ENCODE measurements around the gene PLCG1.

PLCG1 gene

GRCh38 chr20:41165001-41165882, 27.9 kb downstream of the PLCG1 start:
- TF ChIP-seq, protein P1, sequence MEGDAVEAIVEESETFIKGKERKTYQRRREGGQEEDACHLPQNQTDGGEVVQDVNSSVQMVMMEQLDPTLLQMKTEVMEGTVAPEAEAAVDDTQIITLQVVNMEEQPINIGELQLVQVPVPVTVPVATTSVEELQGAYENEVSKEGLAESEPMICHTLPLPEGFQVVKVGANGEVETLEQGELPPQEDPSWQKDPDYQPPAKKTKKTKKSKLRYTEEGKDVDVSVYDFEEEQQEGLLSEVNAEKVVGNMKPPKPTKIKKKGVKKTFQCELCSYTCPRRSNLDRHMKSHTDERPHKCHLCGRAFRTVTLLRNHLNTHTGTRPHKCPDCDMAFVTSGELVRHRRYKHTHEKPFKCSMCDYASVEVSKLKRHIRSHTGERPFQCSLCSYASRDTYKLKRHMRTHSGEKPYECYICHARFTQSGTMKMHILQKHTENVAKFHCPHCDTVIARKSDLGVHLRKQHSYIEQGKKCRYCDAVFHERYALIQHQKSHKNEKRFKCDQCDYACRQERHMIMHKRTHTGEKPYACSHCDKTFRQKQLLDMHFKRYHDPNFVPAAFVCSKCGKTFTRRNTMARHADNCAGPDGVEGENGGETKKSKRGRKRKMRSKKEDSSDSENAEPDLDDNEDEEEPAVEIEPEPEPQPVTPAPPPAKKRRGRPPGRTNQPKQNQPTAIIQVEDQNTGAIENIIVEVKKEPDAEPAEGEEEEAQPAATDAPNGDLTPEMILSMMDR (IDR thresholded peaks at IDR 0.05; ENCODE audit: borderline replicate concordance, control extremely low read depth, extremely low read depth, insufficient read depth, missing control alignments) = no peak
- in situ Hi-C loops (cut with MboI; ENCODE audit: low sequenced_read_pairs, unreplicated experiment) = no loop called here
- no peak for DNase-seq (ENCODE audit: low spot score)

DNA sequence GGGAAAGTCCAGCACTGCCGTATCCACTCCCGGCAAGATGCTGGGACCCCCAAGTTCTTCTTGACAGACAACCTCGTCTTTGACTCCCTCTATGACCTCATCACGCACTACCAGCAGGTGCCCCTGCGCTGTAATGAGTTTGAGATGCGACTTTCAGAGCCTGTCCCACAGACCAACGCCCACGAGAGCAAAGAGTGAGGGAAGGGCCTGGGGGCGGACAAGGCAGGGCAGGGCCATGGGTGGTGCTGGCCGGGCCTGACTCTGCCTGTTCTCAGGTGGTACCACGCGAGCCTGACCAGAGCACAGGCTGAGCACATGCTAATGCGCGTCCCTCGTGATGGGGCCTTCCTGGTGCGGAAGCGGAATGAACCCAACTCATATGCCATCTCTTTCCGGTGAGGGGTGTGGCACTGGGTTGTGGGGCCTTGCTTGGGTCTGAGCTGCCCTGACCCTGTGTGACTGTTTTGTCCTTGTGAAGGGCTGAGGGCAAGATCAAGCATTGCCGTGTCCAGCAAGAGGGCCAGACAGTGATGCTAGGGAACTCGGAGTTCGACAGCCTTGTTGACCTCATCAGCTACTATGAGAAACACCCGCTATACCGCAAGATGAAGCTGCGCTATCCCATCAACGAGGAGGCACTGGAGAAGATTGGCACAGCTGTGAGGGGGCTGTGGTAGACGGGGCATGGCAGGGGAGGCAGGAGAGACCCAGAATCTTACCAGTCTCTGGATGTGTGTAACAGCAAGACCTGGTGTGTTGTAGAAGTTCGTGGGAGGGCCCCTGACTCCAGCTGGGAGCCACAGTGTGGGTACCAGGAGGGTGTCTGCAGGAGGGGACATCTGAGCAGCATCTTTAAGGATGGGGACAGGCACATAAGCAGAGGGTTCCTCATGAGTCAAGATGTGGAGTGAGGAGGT, 29.1 kb downstream of the PLCG1 start:
- in situ Hi-C loops (cut with MboI; ENCODE audit: low sequenced_read_pairs, unreplicated experiment) = no loop called here

GRCh38 chr20:41167118-41167470, 29.8 kb downstream of the PLCG1 start:
- no peak for DNase-seq (ENCODE audit: low spot score)
- TF ChIP-seq, protein P1 (IDR thresholded peaks at IDR 0.05; ENCODE audit: borderline replicate concordance, control extremely low read depth, extremely low read depth, insufficient read depth, missing control alignments) = no peak
- in situ Hi-C loops (cut with MboI; ENCODE audit: low sequenced_read_pairs, unreplicated experiment) = no loop called here

More for the DNA sequence above, 29.1 kb downstream of the PLCG1 start:
- TF ChIP-seq, protein P1 (IDR thresholded peaks at IDR 0.05; ENCODE audit: borderline replicate concordance, control extremely low read depth, extremely low read depth, insufficient read depth, missing control alignments) = no peak
- DNase-seq (ENCODE audit: low spot score) = no peak

DNA sequence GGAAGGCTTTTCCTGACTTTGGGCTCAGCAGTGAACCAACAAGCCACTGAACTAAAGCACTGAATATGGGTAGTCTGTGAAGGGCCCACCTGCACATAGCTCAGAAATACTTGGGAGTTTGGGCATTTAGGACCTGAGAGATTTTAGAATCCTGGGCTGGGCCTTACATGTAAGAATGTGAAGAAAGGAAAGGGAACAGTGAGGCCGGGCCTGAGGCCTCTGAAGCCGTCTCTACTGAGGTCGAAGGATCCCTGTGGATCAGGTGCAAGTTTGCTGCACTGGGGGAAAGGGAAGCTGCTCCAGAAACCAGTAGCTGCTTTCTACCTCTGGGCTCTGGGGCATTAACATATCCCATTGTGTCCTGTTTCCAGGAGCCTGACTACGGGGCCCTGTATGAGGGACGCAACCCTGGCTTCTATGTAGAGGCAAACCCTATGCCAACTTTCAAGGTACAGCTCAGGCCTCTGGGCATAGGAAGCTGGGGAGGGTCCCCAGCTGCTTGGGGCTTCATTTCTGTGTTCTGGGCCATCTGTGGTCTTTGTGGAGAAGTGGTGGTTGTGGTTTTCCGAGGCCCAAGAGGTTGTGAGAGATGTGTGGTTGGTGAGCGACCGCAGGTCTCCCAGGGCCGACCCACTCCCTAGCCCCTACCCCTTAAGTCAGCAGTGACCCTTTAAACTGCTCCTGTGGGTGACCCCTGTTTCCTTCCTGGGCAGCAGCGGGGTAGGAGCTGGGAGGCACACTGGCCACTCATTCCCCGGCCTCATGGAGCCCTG, 30.3 kb downstream of the PLCG1 start:
- in situ Hi-C loops (cut with MboI; ENCODE audit: low sequenced_read_pairs, unreplicated experiment) = no loop called here
- no peak for DNase-seq (ENCODE audit: low spot score)
- TF ChIP-seq, protein P1 (IDR thresholded peaks at IDR 0.05; ENCODE audit: borderline replicate concordance, control extremely low read depth, extremely low read depth, insufficient read depth, missing control alignments) = no peak

DNA sequence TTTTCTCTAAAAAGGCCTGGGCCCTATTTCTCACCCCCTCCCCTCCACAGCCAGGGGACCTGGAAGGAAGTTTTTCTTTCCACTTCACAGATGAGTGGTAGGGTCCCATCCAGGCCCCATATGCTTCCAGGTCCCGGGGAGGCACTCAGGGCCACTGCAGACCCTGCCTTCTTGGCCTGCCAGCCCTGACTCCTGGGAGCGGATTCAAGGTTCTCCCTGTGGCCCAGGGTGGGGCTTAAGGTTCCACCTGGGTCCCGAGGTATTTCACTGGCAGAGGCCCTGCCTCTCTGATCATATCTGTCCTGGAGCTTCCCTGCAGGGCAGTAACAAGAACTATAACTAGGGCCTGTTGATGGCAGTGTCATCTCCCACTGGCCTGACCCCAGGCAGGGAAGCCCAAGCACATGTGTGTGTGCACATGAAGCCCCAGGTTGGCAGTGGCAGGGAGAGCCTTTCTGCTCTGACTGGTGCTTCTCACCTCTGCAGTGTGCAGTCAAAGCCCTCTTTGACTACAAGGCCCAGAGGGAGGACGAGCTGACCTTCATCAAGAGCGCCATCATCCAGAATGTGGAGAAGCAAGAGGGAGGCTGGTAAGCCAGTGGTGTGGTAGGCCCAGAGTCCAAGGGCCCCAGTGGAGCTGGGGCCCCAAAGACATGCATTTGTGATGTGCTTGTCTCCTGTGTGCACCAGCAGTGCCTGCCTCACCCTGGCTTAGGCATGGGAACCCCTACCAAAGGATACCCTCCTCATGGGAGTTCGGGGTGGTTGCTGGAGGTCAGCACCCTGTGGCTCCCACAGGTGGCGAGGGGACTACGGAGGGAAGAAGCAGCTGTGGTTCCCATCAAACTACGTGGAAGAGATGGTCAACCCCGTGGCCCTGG, 31.2 kb downstream of the PLCG1 start:
- TF ChIP-seq, protein P1 (IDR thresholded peaks at IDR 0.05; ENCODE audit: borderline replicate concordance, control extremely low read depth, extremely low read depth, insufficient read depth, missing control alignments) = no peak
- in situ Hi-C loops (cut with MboI; ENCODE audit: low sequenced_read_pairs, unreplicated experiment) = no loop called here
- no peak for DNase-seq (ENCODE audit: low spot score)
